Liver (tissue), 9 donors: ENCODE results near the gene ALDH1L1. TPM values are rescaled to one million over a fixed set of nuclear protein-coding genes. Genes with fewer than 3 reads are reported as not detected.

Experiments
- DNase-seq: peaks from one replicate; pipeline ENCODE4 v3.0.0-alpha.2; 2017; ENCODE audit warnings: low spot score
- H3K27ac ChIP-seq, 2 donors: one replicate each; pipeline ENCODE4 v1.7.0; 2013; ENCODE audit warnings: inconsistent platforms in 2 of 2, low read length in 2 of 2, control low read depth in 1 of 2, low read depth in 1 of 2, mild to moderate bottlenecking in 1 of 2
- H3K27me3 ChIP-seq, 4 donors: one replicate each; pipeline versions ENCODE4 v1.6.1 to v1.7.0; 2013; ENCODE audit warnings: low read length in 3 of 4, inconsistent platforms in 1 of 4, mild to moderate bottlenecking in 1 of 4, moderate library complexity in 1 of 4; ENCODE audit not compliant: control insufficient read depth in 4 of 4, insufficient read depth in 4 of 4
- H3K36me3 ChIP-seq, 4 donors: one replicate each; pipeline versions ENCODE4 v1.6.1 to v1.7.0; 2013; ENCODE audit warnings: low read length in 3 of 4, mild to moderate bottlenecking in 3 of 4, low read depth in 1 of 4, moderate library complexity in 1 of 4; ENCODE audit not compliant: control insufficient read depth in 4 of 4, insufficient read depth in 3 of 4
- H3K4me1 ChIP-seq, 4 donors: one replicate each; pipeline versions ENCODE4 v1.6.1 to v1.7.0; 2013; ENCODE audit warnings: low read length in 3 of 4, mild to moderate bottlenecking in 3 of 4, moderate library complexity in 1 of 4; ENCODE audit not compliant: control insufficient read depth in 4 of 4, insufficient read depth in 4 of 4
- H3K4me3 ChIP-seq, 3 donors: one replicate each; pipeline versions ENCODE4 v1.6.1 to v1.7.0; 2013; ENCODE audit warnings: low read length in 3 of 3, control low read depth in 1 of 3, low read depth in 1 of 3, mild to moderate bottlenecking in 1 of 3
- H3K9ac ChIP-seq, 2 donors: one replicate each; pipeline ENCODE4 v1.7.0; 2013; ENCODE audit warnings: low read length in 2 of 2, mild to moderate bottlenecking in 2 of 2, moderate library complexity in 2 of 2, control low read depth in 1 of 2, low read depth in 1 of 2
- H3K9me3 ChIP-seq, 4 donors: one replicate each; pipeline versions ENCODE4 v1.6.1 to v1.7.0; 2013; ENCODE audit warnings: low read length in 3 of 4; ENCODE audit not compliant: control insufficient read depth in 4 of 4
- ATF3 ChIP-seq: IDR thresholded peaks from 2 replicates; pipeline ENCODE4 v1.6.1; 2016; ENCODE audit warnings: antibody characterized with exemption
- CTCF ChIP-seq: fragments of 150-350 bp; IDR thresholded peaks from 2 replicates; pipeline ENCODE4 v1.5.1; 2017; ENCODE audit warnings: improper control_type of control experiment, low read depth, low read length; ENCODE audit not compliant: missing input control
- EGR1 ChIP-seq, 2 donors: IDR thresholded peaks; 2 replicates each; pipeline ENCODE4 v1.6.1; 2016 to 2018; ENCODE audit warnings: antibody characterized with exemption in 2 of 2, low read depth in 2 of 2
- FOXA2 ChIP-seq: IDR thresholded peaks from 2 replicates; pipeline ENCODE4 v1.6.1; 2016; ENCODE audit warnings: antibody characterized with exemption
- GABPA ChIP-seq, 2 donors: IDR thresholded peaks in 1 of 2; conservative IDR thresholded peaks in 1 of 2; 2 replicates each; pipeline ENCODE4 v1.6.1; 2016; ENCODE audit warnings: antibody characterized with exemption in 2 of 2, mild to moderate bottlenecking in 1 of 2, moderate library complexity in 1 of 2
- HNF4G ChIP-seq: IDR thresholded peaks from 2 replicates; pipeline ENCODE4 v1.6.1; 2016; ENCODE audit warnings: antibody characterized with exemption
- JUND ChIP-seq, 2 donors: IDR thresholded peaks; 2 replicates each; pipeline ENCODE4 v1.6.1; 2016; ENCODE audit warnings: antibody characterized with exemption in 2 of 2
- NR2F2 ChIP-seq: IDR thresholded peaks from 2 replicates; pipeline ENCODE4 v1.6.1; 2016; ENCODE audit warnings: antibody characterized with exemption
- RAD21 ChIP-seq, 2 donors: IDR thresholded peaks; 2 replicates each; pipeline ENCODE4 v1.6.1; 2016; ENCODE audit warnings: antibody characterized with exemption in 2 of 2, mild to moderate bottlenecking in 2 of 2
- SP1 ChIP-seq: IDR thresholded peaks from 2 replicates; pipeline ENCODE4 v1.6.1; 2018; ENCODE audit warnings: antibody characterized with exemption, mild to moderate bottlenecking
- TAF1 ChIP-seq: conservative IDR thresholded peaks from 2 replicates; pipeline ENCODE4 v1.6.1; 2016; ENCODE audit warnings: antibody characterized with exemption, mild to moderate bottlenecking
- YY1 ChIP-seq: IDR thresholded peaks from 2 replicates; pipeline ENCODE4 v1.6.1; 2016; ENCODE audit warnings: antibody characterized with exemption, mild to moderate bottlenecking
- ZBTB33 ChIP-seq: IDR thresholded peaks from 2 replicates; pipeline ENCODE4 v1.6.1; 2016; ENCODE audit warnings: antibody characterized with exemption
- WGBS: extraction: QIAGEN DNeasy Blood & Tissue Kit; methylation state at CpG from one replicate; pipeline ENCODE4 v1.1.7; 2013; 5-methylcytosine and 5-hydroxymethylcytosine counted together
- polyA plus RNA-seq, 2 donors: library from polyadenylated mRNA; stranded (reverse) in 1 of 2; unstranded in 1 of 2; fragments of 200-250 nt in 1 of 2; fragments of >200 nt in 1 of 2; fragmentation: Nextera tagmentation in 1 of 2; extraction: Ambion mirVana in 1 of 2; gene quantifications; one replicate each; pipeline versions ENCODE4 v1.2.1 to v1.2.3, GENCODE V29; 2013 to 2015
- total RNA-seq, 2 donors: library from RNA; depleted of rRNA; stranded (reverse); fragments of >200 nt; gene quantifications; one replicate each; pipeline ENCODE4 v1.2.3, GENCODE V29; 2014
- TF ChIP-seq, protein P1 (sequence below): IDR thresholded peaks from 2 replicates; pipeline ENCODE4 v1.6.1; 2016; ENCODE audit warnings: antibody characterized with exemption
- donor health status: healthy.
- donor health status: healthy.
- donor health status: healthy.
- donor health status: healthy.
- donor health status: healthy.

Gene ALDH1L1
- total and polyA plus RNA-seq, 4 donors: 46.7 to 234 (median 147) TPM

DNA sequence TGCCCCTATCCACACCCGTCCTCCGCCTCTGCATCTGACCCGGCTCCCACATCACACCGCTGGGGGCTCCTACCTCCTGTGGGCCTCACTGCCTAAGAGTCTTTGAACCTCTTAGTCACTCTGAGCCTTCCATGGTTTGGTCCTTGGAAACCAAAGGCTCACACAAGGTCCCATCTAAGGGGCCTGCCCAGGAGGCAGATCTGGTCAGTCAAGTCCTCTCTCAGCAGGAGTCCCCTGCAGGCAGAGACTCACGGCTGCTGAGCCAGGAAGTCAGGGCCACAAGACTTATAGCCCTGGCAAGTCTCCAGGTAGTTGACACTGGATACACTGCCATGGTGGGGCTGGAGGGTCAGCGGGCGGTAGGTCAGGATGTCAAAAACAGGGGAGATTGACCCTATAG lies 31.2 kb upstream of the ALDH1L1 start:
- no peak for TF ChIP-seq GABPA (IDR thresholded peaks at IDR 0.05 in 1 of 2, conservative IDR thresholded peaks at IDR 0.05 in 1 of 2)
- TF ChIP-seq ATF3: no peak
- TF ChIP-seq JUND (IDR thresholded peaks at IDR 0.05): no peak
- no peak for TF ChIP-seq TAF1
- no peak for TF ChIP-seq HNF4G
- TF ChIP-seq NR2F2: no peak
- H3K36me3 ChIP-seq: no peaks in the 10 kb centered on the region
- no peak overlapping the region for H3K9ac ChIP-seq
- no peak for DNase-seq
- no peak overlapping the region for H3K4me3 ChIP-seq
- H3K27ac ChIP-seq: no peak overlapping the region
- H3K9me3 ChIP-seq: no peaks in the 10 kb centered on the region
- 96% methylated on average over 7 of the region's 7 CpGs for WGBS
- H3K4me1 ChIP-seq: peaks cover 2 to 13% (median 8%) of the 10 kb centered on the region in 4 donors
- H3K27me3 ChIP-seq: no peaks in the 10 kb centered on the region

DNA sequence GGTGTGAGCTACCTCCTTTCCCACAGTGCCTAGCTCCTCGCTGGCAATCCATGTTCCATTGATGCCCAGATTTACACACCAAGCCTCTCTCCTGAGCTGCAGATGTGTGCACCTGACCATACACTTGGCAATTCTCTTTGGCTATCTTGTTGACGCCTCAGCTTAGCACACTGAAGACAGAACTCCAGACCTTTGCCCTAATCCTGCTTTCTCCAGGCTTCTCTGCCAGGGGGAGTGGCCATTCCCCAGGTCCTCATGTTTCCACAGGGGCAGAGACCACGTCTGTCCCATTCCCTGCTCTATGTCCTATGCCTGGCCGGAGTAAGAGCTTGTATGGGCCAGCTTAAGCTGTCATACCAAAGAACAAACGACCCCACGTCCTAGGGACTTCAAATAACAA lies 30.2 kb upstream of the ALDH1L1 start:
- Histone ChIP-seq H3K36me3 (no peaks in the 10 kb centered on the region), H3K9ac (no peak overlapping the region), H3K27me3 (no peaks in the 10 kb centered on the region), H3K9me3 (no peaks in the 10 kb centered on the region), H3K27ac (no peak overlapping the region), H3K4me3 (no peak overlapping the region), H3K4me1 (peaks cover 2 to 13% (median 8%) of the 10 kb centered on the region in 4 donors)
- TF ChIP-seq SP1: no peak
- TF ChIP-seq, protein P1, sequence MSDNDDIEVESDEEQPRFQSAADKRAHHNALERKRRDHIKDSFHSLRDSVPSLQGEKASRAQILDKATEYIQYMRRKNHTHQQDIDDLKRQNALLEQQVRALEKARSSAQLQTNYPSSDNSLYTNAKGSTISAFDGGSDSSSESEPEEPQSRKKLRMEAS: no peak
- no peak for TF ChIP-seq JUND (IDR thresholded peaks at IDR 0.05)
- TF ChIP-seq CTCF: no peak
- no peak for TF ChIP-seq TAF1
- TF ChIP-seq ZBTB33: no peak
- TF ChIP-seq HNF4G: no peak
- no peak for TF ChIP-seq ATF3
- no peak for TF ChIP-seq FOXA2
- no peak for DNase-seq
- 81% methylated on average over 6 of the region's 6 CpGs for WGBS

DNA sequence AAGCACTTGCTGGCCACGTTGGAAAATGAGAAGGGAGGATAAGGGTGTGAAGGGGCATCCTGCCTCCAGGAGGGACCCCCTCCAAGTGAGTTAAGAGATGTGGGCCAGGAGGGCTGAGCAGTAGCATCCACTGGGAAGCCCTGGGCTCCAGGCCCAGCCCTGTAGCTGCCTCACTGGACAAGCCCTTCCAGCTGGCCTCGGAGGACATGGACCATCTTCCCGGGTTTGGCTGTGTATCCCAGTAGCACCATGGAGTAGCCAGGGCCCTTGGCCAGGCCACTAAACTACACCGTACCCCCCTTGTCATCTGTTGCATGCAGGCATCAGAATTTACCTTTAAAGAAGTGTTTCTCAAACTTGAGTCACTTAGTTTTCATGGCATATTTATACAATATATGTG lies 29.4 kb upstream of the ALDH1L1 start:
- 91% methylated on average over 4 of the region's 4 CpGs for WGBS
- Histone ChIP-seq H3K36me3 (no peaks in the 10 kb centered on the region), H3K4me1 (peaks cover 2 to 13% (median 8%) of the 10 kb centered on the region in 4 donors), H3K9me3 (no peaks in the 10 kb centered on the region), H3K27me3 (no peaks in the 10 kb centered on the region), H3K9ac (no peak overlapping the region), H3K4me3 (no peak overlapping the region), H3K27ac (no peak overlapping the region)
- no peak for DNase-seq
- TF ChIP-seq EGR1 (IDR thresholded peaks at IDR 0.05; ENCODE audit: low read depth in 2 of 2): no peak
- no peak for TF ChIP-seq YY1
- TF ChIP-seq GABPA (IDR thresholded peaks at IDR 0.05 in 1 of 2, conservative IDR thresholded peaks at IDR 0.05 in 1 of 2): no peak
- TF ChIP-seq RAD21 (IDR thresholded peaks at IDR 0.05): no peak
- TF ChIP-seq, protein P1: no peak
- no peak for TF ChIP-seq ZBTB33
- TF ChIP-seq SP1: no peak
- TF ChIP-seq FOXA2: no peak
